Stimulated activated CD4-positive, alpha-beta T cell treated with anti-CD3 and anti-CD28 coated beads, Interleukin-2, amount 100 ng/mL, for 4 hours (primary cell): ENCODE results near the gene SPINK13.
"Not testable (repeated sequence)": the region's sequence is repeated elsewhere in the genome, so short reads cannot be mapped to it uniquely, and the experiment has no call there.

Experiments
- DNase-seq: peaks from one replicate; pipeline ENCODE4 v3.0.0-alpha.2; 2020; ENCODE audit warnings: low read depth

SPINK13 gene

GRCh38 chr5:148268566-148268965 lies at the start of gene SPINK13:
TSS of gene SPINK13 (plus strand) at chr5:148268794. CDS start at chr5:148270073, 1,279 bp downstream.
- DNase-seq, result no peak

- no peak for DNase-seq
Measured at GRCh38 chr5:148221508-148221907, 47.1 kb upstream of the SPINK13 start.

- no peak for DNase-seq
Measured at GRCh38 chr5:148224117-148224742, 44.4 kb upstream of the SPINK13 start.

DNA sequence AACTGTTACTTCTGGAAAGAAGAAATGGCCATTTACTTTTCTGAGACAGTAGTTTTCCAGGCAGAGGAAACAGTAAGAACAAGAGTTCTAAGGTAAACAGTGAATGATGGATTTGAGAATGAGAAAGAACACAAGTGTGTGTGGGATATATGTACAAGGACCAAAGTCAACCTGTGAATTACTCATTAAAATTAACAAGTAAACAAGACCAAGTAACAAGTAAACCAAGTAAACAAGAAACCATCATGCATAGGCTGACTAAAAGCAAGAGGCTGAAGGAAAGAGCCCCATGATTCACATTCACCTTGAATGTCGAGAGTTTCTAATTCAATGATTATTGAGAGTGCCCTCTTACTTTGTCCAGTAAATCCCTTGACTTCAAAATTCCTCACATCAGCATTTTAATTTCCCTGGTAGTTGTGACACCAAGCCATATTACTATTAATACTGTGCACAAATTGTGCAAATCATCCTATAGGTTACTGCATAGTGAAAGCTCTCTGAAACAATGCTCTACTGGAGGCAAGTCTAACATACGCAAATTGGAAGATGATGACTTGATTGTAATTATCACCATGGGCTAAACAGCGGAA lies 40.1 kb upstream of the SPINK13 start:
- no peak for DNase-seq

GRCh38 chr5:148229840-148230239 lies 38.8 kb upstream of the SPINK13 start:
- no peak for DNase-seq

- no peak for DNase-seq
Measured at GRCh38 chr5:148230240-148230639, 38.4 kb upstream of the SPINK13 start.

- DNase-seq, result no peak
Measured at GRCh38 chr5:148237785-148238417, 30.7 kb upstream of the SPINK13 start.

GRCh38 chr5:148238418-148238794 lies 30.2 kb upstream of the SPINK13 start, which contains the start of gene MARCOL:
TSS of gene MARCOL (plus strand) at chr5:148238525. CDS start at chr5:148238598, 73 bp downstream.
- DNase-seq, result no peak

GRCh38 chr5:148248894-148249293 lies 19.7 kb upstream of the SPINK13 start:
- DNase-seq, result no peak

DNA sequence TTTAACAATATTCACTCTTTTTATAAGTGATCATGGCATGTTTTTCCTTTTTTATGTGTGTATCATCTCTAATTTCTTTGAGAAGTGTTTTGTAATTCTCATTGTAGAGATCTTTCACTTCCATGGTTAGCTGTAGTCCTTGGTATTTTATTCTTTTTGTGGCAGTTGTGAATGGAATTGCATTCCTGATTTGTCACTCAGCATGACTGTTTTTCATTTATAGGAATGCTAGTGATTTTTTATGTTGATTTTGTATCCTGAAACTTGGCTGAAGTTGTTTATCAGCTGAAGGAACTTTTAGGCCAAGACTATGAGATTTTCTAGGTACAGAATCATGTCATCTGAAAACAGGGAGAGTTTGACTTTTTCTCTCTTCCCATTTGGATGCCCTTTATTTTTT lies 13.1 kb upstream of the SPINK13 start:
- no peak for DNase-seq

- no peak for DNase-seq
Measured at GRCh38 chr5:148259288-148259687, 9.3 kb upstream of the SPINK13 start.

DNA sequence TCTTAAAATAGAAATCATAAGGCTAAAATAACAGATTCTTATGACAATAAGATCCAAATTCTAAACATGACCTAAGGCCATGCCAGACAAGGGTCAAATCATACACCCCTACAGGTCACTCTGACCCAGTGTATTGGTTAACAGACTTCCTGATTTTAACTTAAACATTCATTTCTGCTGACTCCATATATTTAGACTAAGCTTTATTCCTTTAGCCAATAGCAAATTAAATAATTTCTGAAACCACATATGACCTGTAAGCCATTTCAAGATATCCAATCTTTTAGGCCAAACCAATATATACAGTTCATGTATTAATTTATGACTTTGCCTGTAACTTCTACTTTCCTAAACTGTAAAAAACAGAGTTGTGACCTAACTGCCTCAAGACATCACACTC lies 7.4 kb upstream of the SPINK13 start:
- DNase-seq, result no peak

- DNase-seq, result no peak
Measured at GRCh38 chr5:148267962-148268361, 632 bp upstream of the SPINK13 start.

GRCh38 chr5:148275129-148275528 lies 6.5 kb downstream of the SPINK13 start:
- not testable (repeated sequence) for DNase-seq

DNA sequence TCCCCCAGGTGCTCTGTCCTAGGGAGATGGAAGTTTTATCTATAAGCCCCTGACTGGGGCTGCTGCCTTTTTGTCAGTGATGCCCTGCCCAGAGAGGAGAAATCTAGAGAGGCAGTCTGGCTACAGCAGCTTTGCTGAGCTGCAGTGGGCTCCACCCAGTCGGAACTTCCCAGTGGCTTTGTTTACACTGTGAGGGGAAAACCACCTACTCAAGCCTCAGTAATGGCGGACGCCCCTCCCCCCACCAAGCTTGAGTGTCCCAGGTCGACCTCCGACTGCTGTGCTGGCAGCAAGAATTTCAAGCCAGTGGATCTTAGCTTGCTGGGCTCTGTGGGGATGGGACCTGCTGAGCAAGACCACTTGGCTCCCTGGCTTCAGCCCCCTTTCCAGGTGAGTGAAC lies 12.3 kb downstream of the SPINK13 start:
- DNase-seq, result not testable (repeated sequence)

GRCh38 chr5:148281336-148281735 lies 12.7 kb downstream of the SPINK13 start:
- DNase-seq, result not testable (repeated sequence)

GRCh38 chr5:148290271-148291195 lies 21.9 kb downstream of the SPINK13 start:
- DNase-seq, result no peak

DNA sequence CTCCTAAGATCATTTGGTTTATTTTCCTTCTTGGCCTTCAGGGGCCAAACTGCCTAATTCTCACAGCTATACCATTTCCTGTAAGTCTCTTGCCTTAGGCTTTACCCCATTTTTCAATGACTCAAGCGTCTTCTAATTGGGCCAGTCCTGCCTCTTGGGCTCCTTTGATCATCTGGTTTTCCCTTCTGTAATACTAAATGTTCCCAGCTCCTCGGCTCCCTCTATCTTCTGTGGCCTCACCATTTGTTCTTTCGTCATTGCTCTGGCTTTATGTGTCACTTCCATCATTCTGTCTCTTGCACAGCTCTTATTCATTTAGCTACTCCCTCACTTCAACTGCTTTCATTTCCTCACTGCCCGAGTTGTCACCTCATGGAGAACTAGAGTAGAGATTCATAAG lies 29.1 kb downstream of the SPINK13 start:
- DNase-seq, result no peak

DNA sequence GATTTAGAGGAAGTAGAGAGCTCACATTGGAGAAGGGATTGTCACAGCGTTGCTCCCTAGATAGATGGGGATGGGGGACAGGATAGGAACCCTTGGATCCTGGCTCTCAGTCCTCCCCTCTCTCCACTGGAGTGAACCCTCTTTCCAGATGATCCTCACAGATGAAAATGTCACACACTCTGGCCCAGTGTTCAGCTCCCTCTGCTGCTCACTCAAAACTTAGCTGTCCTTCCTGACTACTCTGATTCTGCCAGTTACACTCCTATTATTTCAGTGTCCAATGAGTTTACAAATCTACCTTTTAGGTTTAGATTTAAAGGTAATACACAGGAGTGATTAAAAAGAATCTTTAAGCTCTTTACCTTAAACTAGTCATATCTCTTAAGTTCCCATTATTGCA lies 37.9 kb downstream of the SPINK13 start:
- DNase-seq, result no peak

DNA sequence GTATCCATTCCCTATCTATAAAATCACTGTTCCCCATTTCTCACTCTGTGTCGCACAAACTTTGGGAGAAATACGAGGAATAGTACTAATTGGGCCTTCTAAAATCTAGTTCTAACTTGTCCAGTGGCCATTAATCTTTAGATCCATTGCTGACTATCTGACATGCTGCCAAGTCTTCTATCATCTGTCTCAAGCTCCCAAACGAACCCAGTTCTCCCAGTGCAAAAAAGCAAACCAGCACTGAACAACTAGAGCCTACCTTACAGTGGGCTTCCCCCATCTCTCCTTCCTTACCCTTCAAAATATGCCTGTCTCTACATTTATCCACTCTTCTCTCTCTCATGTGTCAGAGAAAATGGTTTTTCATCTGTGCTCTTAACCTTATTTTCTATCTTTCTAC lies 40.4 kb downstream of the SPINK13 start:
- no peak for DNase-seq

GRCh38 chr5:148309746-148310145 lies 41.2 kb downstream of the SPINK13 start:
- no peak for DNase-seq

- no peak for DNase-seq
Measured at GRCh38 chr5:148311484-148311883, 42.9 kb downstream of the SPINK13 start.
